GM12872 (cell line): ENCODE measurements around the gene CPTP.

ENCODE experiments used
- TF ChIP-seq, protein P1 (sequence below): IDR thresholded peaks from 3 replicates; pipeline ENCODE4 v1.5.1; 2011; ENCODE audit warnings: low read depth, mild to moderate bottlenecking, low read length, moderate library complexity; ENCODE audit not compliant: insufficient read depth

CPTP gene

DNA sequence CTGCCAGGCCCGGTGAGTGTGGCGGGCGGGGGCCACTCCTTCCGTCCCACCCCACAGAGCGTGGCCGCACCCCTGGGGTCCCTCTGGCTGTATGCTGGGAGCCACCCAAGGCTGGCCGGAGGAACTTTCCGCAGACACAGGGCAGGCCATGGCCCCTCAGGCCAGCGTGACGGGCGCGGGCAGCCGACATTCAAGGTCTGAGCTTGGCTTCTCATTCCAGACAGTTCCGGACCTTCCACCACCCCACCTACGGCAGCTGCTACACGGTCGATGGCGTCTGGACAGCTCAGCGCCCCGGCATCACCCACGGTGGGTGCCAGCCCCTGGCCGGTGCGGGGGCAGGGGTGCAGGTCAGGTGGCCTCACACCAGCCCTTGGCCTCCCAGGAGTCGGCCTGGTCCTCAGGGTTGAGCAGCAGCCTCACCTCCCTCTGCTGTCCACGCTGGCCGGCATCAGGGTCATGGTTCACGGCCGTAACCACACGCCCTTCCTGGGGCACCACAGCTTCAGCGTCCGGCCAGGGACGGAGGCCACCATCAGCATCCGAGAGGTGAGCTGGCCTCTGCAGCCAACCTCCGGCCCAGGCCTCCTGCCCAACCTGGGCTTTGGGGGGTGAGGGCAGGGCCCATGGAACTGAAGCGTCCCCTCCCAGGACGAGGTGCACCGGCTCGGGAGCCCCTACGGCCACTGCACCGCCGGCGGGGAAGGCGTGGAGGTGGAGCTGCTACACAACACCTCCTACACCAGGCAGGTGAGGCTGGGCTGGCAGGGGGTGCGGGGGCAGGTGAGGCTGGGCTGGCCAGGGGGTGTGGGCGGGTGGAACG, 37.1 kb upstream of the CPTP start:
- TF ChIP-seq, protein P1, sequence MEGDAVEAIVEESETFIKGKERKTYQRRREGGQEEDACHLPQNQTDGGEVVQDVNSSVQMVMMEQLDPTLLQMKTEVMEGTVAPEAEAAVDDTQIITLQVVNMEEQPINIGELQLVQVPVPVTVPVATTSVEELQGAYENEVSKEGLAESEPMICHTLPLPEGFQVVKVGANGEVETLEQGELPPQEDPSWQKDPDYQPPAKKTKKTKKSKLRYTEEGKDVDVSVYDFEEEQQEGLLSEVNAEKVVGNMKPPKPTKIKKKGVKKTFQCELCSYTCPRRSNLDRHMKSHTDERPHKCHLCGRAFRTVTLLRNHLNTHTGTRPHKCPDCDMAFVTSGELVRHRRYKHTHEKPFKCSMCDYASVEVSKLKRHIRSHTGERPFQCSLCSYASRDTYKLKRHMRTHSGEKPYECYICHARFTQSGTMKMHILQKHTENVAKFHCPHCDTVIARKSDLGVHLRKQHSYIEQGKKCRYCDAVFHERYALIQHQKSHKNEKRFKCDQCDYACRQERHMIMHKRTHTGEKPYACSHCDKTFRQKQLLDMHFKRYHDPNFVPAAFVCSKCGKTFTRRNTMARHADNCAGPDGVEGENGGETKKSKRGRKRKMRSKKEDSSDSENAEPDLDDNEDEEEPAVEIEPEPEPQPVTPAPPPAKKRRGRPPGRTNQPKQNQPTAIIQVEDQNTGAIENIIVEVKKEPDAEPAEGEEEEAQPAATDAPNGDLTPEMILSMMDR, result no peak

DNA sequence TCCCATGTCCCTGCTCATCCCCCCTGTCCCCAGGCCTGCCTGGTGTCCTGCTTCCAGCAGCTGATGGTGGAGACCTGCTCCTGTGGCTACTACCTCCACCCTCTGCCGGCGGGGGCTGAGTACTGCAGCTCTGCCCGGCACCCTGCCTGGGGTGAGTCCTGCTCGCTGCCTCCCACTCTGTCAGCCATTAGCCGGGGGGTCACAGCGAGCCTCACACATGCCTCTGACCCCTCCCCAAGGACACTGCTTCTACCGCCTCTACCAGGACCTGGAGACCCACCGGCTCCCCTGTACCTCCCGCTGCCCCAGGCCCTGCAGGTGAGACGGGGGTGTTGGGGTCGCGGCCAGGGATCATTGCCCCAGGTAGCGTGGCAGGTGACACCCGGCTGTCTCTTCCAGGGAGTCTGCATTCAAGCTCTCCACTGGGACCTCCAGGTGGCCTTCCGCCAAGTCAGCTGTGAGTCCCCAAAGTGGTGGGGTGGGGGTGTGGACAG, 34.3 kb upstream of the CPTP start:
- TF ChIP-seq, protein P1, result peak; percentile 64; the same call in 2 of the 3 replicates

DNA sequence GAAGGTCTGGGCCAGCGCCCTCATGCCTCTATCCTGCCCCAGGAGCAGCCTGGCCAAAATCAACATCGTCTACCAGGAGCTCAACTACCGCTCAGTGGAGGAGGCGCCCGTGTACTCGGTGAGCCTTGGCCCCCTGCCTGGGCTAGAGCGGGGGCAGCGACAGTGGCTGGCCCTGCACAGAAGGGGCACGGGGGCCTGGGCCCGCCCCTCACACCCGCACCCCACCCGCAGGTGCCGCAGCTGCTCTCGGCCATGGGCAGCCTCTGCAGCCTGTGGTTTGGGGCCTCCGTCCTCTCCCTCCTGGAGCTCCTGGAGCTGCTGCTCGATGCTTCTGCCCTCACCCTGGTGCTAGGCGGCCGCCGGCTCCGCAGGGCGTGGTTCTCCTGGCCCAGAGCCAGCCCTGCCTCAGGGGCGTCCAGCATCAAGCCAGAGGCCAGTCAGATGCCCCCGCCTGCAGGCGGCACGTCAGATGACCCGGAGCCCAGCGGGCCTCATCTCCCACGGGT, 33.5 kb upstream of the CPTP start:
- TF ChIP-seq, protein P1, result no peak

DNA sequence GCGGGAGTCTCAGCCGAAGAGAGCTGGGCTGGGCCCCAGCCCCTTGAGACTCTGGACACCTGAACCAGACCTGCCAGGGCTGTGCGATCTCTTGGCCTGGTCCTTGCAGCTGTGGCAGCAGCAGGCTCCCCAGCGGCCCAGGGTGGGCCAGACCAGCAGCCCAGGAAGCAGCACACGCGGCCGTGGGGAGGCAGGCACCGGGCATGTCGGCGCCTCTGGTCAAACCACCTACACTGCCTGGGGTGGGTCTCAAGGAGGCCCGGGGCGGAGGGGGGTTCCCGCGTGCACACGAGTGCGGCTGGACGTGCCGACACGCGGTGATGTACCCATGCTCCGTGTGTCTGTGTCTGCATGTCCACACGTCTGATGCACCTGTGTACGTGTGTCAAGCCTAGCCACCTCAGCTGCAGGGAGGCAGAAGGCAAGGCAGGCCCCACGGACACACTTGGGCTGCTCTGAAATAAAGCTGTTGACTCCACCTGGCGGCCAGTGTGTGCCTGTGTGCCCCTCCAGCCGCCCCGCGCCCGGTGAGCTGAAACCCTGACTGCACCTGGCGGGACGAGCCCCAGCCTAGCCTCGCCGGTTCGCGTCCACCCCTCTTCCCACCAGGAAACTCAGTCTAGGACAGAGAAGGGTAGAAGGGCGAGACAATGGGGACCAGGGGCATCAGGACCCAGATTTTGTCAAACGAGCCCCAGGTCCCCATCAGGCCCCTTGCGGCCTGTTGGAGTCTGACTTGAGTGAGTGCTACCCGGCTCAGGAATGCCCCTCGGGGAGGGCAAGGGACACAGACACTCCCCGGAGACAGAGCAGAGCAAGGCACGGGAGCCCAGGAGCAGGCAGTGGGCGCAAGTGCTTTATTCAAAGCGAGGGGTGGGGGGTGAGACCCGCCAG, 32.8 kb upstream of the CPTP start:
- TF ChIP-seq, protein P1, result peak; percentile 77

DNA sequence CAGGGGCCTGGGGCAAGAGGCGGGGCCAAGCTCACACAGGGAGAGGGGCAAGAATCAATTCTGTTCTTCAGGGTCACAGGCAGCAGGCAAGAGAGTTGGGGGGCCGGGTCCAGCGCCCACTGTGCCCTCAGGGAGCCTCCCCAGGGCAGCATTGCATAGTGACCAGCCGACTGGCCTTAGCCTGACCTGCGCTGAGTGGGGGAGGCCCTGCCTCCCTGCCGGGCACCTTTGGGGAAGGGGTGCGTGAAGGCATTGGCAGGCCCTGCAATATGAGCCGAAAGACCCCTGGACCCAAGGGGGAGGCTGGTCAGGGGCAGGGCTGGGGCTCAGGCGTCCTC, 32.2 kb upstream of the CPTP start:
- TF ChIP-seq, protein P1, result no peak

DNA sequence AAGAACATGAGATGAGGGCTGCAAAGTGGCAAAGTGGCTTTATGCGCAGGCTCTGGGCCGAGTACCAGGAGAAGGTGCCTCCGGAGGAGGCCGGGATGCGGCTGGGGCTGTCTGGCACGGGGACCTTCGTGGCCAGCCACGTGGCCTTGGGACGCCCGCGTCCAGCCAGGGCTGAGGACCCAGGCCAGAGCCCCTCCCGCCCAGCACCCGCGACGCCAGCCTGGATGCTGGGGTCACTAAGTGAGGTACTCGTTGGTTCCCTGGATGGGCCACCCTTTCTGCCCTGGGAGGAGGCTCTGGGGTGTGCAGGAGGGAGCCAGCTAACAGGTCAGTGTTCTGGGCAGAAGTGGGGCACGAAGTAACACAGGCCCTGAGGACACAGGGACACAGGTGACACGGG, 31.8 kb upstream of the CPTP start:
- TF ChIP-seq, protein P1, result no peak
